HG03432 (cell line): ENCODE results near the gene ACVRL1.

ENCODE experiments used
- ATAC-seq: cut with Tn5 transposase; IDR thresholded peaks from one replicate; pipeline ENCODE4 v1.9.1; 2021; ENCODE audit warnings: mild to moderate bottlenecking, moderate library complexity; ENCODE audit not compliant: unreplicated experiment

Gene ACVRL1

DNA sequence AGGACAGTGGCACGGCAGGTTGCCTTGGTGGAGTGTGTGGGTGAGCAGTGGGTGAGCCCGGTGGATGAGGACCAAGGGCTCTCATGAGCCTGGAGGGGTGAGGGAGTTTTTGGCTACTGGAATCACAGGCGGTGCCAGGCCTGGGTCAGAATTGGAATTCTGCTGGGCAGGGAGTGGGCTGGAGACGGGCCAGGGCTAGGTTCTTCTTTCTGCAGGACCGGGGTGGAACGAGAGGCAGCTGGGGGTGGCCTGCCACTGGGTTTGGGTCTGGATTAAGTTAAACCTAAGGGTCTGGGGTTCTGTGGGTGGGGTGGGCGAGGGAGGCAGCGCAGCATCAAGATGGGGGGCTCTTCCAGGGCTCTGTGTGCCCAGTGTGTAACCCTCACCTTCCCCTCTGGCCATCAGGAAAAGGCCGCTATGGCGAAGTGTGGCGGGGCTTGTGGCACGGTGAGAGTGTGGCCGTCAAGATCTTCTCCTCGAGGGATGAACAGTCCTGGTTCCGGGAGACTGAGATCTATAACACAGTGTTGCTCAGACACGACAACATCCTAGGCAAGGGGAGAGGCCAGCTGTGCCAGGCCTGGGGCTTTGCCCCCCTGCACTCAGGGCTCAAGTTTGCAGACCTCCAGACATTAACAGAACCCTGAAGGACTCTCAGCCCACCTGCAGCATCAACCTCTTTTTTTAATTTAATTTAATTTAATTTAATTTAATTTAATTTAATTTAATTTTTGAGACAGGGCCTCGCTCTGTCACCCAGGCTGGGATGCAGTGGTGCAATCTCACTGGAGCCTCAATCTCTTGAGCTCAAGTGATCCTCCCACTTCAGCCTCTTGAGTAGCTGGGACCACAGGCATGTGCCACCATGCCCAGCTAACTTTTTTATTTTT, 7.0 kb downstream of the ACVRL1 start:
- ATAC-seq: no peak

DNA sequence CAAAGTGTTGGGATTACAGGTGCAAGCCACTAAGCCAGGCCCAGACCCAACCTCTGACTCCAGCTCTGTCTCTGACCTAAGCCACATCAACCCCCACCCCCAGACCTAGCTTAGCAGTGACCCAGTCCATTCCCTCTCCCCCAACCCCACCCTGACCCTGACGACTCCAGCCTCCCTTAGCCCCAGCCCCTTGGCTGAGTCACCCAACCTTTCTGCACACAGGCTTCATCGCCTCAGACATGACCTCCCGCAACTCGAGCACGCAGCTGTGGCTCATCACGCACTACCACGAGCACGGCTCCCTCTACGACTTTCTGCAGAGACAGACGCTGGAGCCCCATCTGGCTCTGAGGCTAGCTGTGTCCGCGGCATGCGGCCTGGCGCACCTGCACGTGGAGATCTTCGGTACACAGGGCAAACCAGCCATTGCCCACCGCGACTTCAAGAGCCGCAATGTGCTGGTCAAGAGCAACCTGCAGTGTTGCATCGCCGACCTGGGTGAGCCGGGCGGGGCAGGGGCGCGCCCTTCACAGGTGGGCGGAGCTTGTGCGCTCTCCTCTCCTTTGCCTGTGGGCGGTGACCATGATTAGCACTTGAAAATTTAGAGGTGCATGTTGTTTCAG, 7.8 kb downstream of the ACVRL1 start:
- no peak for ATAC-seq

GRCh38 chr12:51915951-51916350, 8.6 kb downstream of the ACVRL1 start:
- ATAC-seq: no peak

DNA sequence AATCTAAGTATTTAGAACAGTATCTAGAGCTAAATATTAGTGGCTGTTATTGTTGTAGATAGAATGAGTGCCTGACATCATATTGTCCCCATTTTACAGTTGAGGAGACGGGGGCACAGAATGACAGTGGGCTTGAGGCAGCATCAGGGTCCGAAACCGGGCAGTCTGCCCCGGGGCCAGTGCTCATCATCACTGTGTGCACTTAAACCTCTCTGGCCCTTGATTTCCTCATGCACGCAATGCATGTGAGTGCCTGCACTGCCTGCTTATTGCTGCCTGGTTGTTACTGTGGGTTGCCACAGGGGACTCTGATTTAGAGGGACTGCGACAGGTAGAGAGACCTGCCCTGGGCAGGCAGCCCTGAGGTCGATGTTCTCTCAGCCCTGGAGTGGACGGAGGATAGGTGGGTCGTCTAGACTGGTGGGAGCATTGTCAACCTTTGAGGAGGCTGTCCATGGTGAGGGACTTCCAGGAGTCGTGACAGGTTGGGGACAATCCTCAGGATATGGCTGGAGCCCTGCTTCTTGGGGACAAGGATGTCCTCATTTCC, 9.8 kb downstream of the ACVRL1 start:
- no peak for ATAC-seq

DNA sequence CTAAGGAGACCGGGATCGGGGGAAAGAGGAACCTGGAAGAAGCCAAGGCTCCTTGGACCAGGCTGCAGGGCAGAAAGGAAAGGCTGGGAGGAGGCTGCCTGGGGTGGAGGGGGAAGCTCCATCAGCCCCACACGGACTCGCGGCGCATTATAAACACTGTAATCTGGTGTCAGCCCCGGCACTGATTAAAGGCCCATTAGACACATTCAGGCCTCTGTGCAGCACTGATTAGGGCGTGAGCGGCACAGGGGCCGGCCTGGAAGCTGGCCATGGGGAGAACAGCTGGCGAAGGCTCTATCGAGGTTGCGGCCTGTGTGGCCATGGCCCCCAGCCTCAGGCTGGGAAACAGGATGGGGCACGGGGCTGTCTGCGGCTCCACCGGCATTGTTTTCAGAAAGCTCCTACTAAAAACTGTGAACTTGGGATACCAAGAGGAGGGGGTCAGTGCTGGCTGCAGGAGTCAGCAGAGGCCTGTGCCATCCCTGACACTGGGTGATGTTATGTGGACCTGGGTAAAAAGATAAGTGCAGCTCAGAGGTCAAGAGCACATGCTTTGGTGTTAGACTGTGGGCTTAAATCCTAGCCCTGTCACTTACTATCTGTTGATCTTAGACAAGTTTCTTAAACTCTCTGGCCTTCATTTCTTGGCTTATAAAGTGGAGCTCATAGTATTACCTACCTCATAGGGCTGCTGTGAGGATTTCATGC, 10.6 kb downstream of the ACVRL1 start:
- ATAC-seq: no peak

DNA sequence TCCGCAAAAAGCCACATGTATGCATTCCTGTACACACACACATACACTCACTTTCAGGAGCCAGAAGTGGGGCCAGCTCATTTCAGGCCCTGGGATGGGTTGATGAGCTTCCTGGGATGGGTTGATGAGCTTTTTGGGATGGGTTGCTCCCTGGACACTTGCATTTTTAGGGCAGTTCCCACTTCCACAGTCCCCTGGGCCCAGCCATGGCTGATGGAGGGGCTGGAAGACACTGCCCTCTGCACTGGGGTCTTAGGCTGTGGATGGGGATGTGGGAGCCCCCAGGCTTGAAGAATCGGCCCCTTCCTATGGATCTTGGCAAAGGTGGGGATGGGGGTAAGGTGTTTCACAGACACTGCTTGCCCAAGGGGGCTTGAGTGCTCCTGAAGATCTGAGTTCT, 12.7 kb downstream of the ACVRL1 start:
- no peak for ATAC-seq

GRCh38 chr12:51921017-51921725, 13.9 kb downstream of the ACVRL1 start:
- no peak for ATAC-seq

- ATAC-seq: no peak
Measured at GRCh38 chr12:51922146-51922545, 14.8 kb downstream of the ACVRL1 start.

GRCh38 chr12:51922762-51923505, 15.6 kb downstream of the ACVRL1 start:
- ATAC-seq: no peak

GRCh38 chr12:51923506-51924365, 16.4 kb downstream of the ACVRL1 start:
- no peak for ATAC-seq

- ATAC-seq: no peak
Measured at GRCh38 chr12:51924551-51925319, 17.4 kb downstream of the ACVRL1 start.

GRCh38 chr12:51925346-51926063, 18.2 kb downstream of the ACVRL1 start:
- ATAC-seq: no peak

GRCh38 chr12:51926064-51926632, 18.8 kb downstream of the ACVRL1 start:
- ATAC-seq: no peak

DNA sequence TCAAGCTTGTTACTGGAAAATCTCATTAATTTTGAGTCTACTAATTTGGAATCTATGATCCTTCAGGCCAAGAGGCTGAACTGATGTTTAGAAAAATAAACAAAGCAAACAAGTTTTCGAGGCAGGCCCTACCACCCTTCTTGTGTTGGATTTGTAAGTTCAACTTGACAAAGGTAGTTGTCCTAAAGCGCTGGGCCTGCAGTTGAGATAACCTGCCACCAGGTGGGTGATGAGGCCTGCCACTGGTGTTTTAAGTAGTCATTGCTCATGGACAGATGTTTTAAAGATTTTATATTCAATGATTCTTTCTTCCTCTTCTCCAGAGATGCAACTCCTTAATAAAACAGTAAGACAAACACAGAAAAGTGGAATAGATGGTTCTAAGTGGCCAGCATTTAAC, 19.4 kb downstream of the ACVRL1 start:
- no peak for ATAC-seq

GRCh38 chr12:51932218-51933076, 25.1 kb downstream of the ACVRL1 start:
- ATAC-seq: no peak

DNA sequence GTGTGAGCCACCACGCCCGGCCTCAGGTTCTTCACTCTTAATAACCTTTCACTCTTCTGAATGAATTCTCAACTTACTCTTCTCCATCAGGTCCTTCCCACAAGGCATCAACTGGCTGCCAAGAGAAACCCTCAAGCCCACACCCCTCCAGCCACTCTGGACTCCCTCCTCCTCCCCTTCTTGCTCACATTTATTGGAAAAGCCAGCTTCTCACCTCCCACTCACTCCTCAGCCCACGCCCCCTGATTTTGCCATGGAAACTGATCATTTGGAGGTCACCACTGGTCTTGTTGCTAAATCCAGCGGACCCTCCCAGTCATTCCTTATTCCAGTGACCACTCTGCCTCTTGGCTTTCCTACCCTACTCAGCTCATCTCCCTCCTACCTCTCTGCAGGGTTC, 26.8 kb downstream of the ACVRL1 start:
- ATAC-seq: no peak

DNA sequence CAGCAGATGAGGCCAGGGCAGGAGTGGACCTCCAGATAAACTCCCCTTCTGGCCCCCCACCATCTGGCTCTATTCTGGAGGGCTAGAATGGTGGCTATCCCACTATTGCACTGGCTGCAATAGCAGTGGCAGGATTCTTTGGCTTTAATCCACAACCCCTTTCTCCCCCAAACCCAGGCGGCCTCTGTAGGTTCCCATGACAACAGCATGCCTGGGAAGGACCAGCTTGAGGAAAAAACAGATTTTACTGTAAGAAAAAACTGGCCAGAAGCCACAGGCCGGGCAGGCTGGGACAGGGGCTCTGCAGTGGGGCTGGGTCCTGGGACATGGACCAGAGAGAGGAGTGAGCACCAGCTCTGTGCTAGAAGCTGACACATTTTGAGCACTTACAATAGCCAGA, 30.6 kb downstream of the ACVRL1 start:
- ATAC-seq: no peak
